SH-SY5Y (cell line): Measurements from ENCODE around the gene RBMS2.

Source experiments
- GATA2 ChIP-seq: IDR thresholded peaks from 2 replicates; pipeline ENCODE4 v1.6.1; 2011; ENCODE audit warnings: mild to moderate bottlenecking, low read depth, low read length
- GATA3 ChIP-seq: IDR thresholded peaks from 2 replicates; pipeline ENCODE4 v1.6.1; 2011; ENCODE audit warnings: low read depth, mild to moderate bottlenecking, low read length, moderate library complexity

GRCh38 chr12:56596815-56597214, 75.2 kb downstream of the RBMS2 start:
- TF ChIP-seq GATA2 (no peak), GATA3 (no peak)
